AG20443 (cell line): ENCODE data around the gene POT1.
A peak's percentile ranks its signal among the peaks of the same experiment; 100 is the strongest.

Experiments used
- DNase-seq: peaks from one replicate; pipeline ENCODE4 v3.0.0; 2012; ENCODE audit warnings: low spot score, mixed read lengths

Gene POT1

DNA sequence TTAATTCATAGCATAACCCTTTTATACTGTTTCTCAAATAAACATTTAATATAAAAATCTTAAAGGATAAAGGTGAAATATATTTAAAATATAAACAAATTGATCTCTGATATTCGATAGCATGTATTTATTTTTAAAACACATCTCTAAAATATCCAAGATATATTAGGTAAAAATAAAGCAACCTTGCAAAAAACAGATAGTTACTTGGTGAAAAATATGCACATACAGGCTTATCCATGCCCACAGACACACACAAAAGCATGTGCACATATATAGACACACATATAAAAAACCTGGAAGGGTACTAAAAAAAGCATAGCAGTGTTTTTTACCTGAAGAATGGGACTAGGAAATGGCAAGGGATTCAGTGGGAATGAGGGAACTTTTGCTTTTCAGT lies 19.8 kb downstream of the POT1 start:
- no peak for DNase-seq

DNA sequence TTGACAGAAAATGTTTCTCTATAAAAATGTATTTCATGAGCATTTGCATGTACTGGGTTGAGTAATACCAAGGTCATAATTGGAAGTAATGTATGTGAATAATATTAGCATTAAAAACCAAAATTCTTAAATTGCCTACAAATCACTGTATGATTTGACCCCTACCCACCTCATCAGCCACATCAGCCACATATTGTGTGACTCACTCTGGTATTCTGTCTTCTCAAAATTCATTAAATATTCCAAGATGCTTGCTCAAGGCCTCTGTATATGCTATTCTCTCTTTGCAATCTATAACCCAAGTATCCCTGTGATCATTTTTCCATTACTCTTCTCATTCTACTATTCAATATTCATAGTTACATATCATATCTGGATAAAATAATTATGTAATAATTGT lies 21.4 kb downstream of the POT1 start:
- DNase-seq: no peak

DNA sequence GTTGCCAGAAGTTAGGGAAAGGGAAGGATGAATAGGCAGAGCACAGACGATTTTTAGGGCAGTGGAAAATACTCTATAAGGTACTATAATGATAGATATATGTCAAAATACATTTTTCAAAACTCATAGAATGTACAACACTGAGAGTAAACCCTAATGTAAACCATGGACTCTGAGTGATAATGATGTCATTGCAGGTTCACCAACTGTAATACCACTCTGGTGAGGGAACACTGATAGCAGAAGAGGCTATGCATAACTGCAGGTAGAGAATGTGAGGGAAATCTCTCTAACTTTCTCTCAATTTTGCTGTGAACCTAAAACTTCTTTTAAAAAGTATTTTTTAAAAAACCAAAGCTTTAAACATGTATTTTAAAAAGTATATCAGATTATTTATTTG lies 22.1 kb downstream of the POT1 start:
- DNase-seq: no peak

DNA sequence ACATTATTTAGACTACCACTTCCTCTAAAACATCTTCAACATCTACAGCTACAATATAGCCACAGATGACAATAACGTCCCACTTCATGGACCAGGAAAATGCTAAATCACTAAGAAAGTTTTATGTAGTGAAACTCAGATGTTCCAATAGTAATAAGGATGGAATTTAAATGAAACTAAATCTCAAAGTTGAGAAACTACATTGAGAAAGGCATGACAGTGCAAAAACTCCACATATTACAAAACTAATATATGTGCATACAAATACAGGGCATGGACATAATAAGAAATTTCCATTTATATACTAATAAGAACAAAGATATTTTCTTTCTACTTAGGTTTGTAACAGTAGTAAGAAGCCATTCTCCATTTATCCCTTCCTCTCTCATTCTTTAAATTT lies 31.1 kb downstream of the POT1 start:
- DNase-seq: no peak

DNA sequence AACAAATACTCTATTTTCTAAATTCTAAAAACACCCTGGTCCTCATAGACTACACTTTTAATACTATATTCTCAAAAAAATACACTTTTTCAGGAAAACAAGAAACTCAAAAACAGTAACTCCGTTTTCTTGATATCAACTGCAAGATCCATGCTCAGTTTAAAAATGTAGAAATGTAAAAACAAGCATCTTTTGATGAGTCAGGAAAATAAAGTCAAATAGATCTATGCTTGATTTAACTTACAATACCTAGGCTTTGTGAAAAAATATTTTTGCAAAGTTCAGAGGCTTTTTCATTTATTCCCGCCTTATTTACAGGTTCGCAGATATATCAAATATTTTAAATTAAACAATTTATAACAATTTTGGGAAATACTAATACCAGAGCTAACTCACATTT lies 33.6 kb downstream of the POT1 start:
- DNase-seq: no peak

DNA sequence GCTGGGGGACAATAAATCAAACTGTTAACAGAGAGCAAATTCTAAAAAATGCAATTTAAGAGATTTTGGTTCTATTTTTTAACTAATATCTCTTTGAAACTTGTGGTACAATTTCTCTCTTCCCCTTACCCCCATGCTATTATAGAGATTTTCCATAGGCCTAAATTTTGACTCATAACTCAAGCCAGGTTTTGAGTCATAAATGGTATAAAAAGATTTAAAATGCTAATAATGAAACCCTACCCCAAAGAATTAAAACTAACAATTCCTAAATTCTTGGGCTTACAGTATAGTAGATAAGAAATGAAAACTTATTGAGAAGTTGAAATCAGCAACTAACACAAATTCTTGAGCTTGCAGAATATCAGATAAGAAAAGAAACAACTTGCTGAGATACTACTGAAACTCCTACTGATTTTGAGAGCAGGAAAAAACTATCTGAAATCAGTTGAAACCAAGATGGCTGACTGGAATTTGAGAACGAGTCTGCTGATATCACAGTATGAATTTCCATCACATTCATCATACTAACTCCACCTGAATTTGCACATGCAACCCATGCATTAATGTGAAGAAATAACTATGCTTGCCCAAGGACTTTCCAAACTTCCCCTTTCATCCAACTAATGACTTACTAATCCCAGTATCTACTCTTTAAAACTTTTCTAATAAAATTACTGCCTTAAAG lies 36.3 kb downstream of the POT1 start:
- DNase-seq: no peak

DNA sequence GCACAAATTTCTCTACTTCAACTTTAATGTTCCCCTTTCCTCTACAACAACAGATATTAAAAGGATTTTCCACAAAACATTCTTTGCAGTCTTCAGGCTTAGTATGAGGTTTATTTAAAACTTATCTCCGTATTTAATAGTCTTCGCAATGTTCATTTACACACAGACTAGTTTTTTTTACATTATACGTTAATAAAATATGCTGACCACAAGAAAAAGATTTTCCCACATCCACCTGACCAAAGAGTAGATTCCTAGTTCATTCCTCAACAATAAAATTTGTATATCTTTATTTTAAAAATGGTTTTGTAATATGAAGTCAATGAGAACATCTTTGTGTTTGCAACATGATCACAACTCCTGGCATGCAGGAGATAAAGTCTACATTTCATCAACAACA lies 42.4 kb downstream of the POT1 start:
- no peak for DNase-seq

DNA sequence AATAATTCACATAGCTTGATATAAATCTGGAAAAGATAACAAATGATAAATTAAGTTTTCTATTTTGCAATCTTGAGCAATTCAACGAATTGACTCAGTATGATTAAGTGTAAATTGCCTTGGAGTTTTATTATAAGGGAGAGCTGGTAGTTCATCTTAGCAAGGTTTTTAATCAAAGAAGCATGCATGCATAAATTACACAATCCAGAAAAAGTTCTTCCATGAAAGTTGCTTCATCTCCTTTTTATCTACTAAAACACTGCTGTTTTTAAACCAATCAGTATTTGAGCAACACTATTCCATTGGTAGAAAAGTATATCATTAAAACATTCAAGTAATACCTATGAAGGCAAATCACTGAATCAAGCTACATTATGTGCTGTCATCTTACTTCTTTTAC lies 47.6 kb downstream of the POT1 start:
- no peak for DNase-seq

DNA sequence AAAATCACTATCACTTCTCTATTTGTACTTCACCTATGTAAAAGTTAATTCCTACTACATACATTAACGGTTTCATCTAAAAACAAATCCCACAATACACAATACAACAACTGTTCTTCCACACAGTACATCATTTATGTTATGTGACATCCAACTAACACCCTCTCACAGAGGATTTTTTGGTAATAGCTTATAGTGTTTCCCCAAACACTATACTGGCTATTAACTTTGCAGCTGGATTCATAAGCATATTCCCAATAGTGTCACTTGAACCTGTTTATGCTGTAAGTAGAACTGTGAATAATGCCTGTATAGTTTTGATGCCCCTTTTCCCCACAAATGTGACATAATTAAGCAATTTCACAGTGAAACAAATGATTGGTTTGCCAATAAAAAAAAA lies 49.9 kb downstream of the POT1 start:
- DNase-seq: no peak

DNA sequence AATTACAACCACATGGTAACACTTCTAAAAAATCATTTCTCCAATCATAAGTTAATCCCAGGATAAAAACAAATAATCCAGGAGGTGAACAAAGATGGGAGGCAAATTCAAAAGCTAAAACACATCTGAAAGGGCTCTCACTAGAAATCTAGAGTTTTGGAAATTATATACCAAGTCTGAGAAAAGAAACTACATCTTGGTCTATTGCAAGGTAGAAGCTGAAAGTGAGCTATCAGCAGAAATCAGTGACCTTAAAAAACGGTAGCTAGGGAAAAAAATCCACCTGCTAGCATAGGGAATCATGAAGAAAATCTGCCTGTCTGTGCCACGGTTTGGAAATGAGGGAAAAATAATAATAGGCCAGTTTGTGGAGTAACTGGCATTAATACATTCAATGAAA lies 50.5 kb downstream of the POT1 start:
- DNase-seq: no peak

DNA sequence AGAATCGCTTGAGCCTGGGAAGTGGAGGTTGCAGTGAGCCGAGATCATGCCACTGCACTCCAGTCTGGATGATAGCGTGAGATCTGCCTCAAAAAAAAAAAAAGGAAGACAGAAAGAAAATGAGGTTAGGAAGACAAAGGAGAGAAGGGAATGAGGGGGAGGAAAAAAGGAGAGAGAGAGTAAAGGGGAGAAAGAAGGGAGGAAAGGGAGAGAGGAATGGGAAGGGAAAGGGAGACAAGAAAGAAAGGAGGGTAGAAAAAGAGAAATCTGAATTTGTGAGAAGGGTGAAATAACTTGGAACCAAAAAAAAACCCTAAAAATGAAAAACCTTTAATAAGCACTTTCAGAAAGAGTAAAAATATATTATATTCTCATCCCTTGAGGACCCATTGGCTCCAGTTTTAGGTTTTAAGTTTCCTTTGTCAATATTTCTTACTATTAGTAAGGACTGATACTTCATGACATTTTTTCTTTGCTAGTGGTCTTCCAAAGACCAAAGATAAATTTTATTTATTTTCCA lies 54.9 kb downstream of the POT1 start:
- DNase-seq: no peak

DNA sequence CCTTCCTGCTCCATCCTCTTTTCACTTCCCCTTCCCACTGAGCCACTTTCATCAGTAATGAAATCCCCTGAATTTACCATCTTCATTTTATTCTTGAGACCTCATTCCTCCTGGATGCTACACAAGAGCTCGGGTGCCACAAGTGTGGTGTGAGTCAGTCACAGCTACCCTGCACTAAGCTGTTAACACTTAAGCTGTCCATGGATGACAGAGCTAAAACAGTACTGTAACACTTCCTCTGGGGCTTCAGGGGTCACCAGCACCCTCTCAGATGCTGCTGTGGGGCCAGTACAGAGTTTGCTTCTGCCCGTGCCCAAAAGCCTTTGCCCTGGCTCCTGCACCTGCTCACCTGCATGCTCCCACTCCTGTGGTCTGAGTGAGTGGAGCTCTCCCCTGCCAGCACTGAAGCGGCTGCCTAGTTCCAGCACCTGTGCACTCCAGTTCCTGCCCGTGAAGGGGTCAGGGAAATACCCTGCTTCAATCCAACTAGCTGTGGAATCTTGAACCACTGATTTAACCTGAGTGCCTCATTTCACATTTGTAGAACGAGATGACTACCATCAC lies 71.9 kb downstream of the POT1 start:
- no peak for DNase-seq

DNA sequence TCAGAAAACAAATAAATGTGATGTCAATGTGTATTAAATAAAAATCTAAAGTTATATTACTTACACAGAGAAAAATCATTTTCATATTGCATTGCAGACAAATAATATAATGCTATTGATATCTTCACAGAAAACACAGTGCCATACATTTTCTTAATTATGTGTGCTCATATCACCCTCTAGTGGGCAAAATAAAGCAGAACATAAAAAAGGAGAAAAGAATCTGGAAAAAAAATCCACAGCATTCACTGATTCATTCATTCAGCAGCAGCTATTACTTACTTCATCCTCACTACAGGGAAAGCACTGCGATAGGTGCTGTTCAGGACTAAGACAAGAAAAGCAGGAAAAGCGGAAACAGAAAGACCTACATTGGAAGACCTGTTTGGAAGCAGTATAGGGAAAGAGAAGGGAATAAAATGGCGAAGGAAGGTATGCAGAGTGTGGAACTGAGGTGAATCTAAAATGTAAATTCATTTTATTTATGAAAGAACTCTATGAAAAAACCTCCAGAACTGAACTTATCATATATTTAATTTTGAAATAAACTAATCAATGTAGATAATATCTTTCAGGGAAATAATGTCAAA lies 73.2 kb downstream of the POT1 start:
- peak; percentile 29 for DNase-seq

DNA sequence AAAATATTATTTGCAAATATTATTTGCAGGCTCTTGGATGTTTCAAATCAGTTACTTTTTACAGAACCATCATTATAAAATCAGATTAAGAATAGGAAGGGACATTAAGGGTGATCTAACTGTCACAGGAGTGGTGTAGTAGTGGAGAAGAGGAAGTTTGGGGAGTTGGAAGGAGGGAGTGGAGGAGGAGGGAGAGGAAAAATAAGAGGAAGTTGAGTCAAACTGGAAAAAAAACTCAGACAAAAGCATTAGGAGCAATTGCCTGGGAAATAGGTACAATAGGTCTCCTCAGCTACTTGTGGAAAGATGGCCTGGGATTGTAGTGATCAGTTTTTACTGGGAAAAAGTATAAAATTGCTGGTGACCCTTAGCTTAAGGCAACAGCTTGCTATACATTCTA lies 86.3 kb downstream of the POT1 start:
- no peak for DNase-seq

DNA sequence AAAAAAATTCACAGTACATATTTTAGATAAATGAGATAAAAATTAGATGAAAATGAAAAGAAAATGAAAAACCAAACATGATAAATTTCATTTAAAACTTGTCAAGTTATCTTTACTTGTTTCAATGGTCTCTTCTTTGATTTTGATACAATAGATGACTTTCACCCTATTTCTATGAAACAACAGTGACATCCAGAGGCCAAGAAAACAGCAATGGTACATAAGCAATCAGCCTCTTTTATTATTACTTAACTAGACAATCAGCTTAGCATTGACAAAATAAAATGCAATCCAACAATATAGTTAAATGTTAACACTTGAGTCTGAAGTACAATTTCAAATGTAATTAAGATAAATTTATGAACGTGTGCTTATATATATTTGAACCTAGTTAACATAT lies 89.2 kb downstream of the POT1 start:
- DNase-seq: no peak

DNA sequence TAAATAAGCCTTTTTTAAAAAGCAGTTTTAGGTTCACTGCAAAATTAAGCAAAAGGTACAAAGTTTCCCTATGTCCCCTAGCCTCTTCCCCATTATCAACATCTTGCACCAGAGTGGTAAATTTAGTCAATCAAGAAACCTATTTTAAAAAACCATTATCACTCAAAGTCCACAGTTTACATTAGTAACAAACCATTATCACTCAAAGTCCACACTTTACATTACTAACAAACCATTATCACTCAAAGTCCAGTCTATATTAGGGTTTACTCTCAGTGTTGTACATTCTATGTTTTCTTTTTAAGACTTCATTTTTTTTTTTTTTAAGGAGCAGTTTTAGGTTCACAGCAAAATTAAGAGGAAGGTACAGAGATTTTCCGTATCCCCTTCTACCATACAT lies 89.9 kb downstream of the POT1 start:
- DNase-seq: no peak

DNA sequence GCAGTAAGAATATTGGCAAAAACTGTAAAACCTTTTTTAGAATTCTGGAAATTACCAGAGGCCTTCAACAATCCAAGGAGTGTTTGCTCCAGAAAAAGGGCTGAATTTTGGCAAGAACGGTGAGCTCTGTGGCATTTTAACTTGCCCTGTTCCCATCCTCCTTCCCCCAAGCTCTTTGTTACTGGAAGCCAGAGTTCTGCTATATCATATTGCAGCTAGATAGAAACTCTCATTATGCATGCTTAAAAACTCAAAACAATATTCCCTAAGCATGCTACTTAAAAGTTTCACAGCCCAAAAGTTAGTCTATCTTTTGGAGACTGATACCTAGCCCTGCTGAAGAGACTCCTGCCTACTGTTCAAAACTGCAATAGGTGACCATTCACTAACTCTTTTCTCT lies 93.5 kb downstream of the POT1 start:
- DNase-seq: no peak

DNA sequence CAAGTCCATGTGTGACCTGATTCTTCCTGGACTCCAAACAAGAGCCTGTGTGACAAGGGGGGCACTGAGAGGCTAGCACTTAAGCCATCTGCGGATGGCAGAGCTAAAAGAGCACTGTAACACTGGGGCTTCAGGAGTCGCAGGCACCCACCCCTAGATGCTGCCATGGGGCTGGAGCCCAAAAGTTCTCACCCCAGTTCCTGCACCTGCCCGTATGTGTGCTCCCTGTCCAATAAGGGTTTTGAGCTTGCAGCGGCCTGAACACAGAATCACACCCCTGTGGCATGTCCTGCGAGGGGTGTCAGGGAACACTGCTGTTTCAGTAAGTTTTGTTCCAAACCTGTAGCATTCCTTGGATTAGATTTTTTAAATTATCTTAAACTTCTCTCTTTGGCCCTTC lies 110.8 kb downstream of the POT1 start:
- DNase-seq: no peak

DNA sequence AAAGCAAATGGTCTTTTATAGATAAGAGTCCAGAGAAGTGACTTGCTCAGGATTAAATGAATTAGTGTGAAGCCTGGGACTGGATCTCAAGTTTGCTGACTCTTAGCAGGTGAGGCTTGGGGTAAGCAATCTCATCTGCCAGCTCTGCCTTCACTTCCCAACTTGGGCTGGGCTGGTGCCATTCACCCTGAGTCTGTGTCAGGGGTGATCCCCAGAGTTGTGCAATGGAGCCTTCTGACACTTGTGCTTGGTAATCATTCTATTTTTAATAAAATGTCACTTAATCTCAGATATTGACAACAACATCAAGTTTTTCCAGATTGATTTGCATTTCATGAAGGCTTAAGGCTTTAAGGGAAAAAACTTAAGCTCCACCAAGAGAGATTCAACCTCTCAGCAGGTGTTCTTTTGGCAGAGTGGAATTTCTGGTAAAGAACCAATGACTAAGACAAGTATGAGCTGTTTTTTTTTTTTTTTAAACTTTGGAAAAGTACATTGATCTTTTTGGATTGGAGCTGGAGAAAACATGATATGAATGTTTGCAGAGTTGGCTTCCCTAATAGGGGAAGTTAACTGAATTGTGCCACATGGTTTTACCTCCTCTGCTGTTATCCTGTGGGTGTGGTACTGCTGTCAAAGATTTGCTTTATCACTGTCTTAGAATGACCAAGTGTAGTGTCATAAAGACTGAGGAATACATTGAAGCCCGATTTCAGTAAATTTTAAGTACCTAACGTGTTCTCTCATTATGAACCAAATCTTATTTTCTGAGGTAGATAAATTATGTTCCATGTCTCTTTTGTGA lies 115.4 kb downstream of the POT1 start:
- DNase-seq: no peak

DNA sequence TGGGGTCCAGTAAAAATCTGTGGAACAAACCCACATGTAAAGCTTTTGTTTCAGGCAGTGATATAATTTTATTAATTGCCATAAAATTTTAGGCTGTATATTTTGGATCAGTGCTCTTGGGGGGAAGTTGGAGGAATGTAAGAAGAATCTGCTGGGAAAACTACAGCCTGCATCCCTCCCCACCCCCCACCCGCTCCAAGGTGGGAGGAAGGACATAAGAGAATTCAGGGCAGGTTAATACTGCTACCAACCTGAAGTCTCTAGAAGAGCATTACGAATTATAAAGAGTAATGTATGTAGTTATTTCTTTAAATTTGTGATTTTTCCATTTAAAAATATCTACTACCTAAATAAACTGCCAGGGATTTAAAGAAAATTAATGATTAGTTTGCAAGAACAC lies 116.9 kb downstream of the POT1 start:
- no peak for DNase-seq

DNA sequence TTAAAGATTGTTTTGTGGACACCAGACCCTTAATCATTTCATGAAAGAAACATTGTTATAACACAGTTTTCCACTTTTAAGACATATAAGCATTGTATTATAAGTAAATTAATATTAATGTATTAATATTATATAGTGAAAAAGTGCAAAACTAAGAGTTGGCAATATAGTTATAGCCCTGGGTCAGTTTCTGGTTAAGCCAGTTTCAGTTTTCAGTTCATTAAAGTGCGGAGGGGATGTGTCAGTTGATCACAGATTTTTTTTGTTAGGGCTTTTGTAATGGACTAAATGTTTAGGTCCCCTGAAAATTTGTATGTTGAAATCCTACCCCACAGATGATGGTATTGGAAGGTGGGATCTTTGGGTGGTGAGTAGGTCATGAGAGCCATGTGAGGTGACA lies 118.3 kb downstream of the POT1 start:
- no peak for DNase-seq

DNA sequence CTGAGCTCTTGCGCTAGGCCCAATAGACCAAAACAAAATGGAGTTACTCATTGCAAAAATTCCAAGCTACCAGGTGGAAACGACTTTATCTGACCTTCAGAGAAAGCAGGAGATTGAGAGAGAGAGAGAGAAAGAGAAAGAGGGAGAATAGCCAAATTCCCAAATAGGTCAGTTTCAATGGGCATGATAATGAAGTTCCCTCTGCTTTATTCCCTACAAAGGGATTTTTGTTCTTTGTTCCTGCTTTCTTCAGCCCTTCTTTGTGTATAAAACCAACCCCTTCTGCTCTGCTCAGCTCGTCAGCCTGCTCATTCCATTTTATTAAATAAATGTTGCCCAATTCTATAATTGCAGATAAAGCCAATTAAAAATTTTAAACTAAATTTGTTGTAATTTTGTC lies 119.0 kb downstream of the POT1 start:
- no peak for DNase-seq

DNA sequence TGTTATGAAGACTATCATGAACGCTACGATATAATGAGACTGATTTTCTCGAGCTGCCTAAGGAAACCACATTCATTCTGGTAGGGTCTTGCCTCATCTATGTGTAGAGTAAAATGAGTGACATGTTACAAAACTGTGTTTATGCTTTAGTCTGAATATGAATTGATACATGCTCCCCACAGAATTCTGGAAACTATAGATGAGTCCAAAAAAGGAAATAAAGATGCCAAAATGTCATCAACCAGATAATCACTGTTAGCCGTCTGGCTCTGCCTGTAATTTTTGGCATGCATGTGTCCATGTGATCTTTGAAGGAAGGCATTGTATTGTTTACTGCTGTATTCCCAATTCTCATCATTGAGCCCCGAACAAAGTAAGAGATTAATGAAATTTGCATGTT lies 121.4 kb downstream of the POT1 start:
- DNase-seq: no peak
